Stimulated activated CD4-positive, alpha-beta T cell treated with anti-CD3 and anti-CD28 coated beads, Interleukin-12 subunit alpha, Interleukin-12 subunit beta, amount 100 ng/mL, for 48 hours (primary cell): ENCODE results near the gene PRSS22.

Experiments used
- DNase-seq, 3 donors: peaks; one replicate each; pipeline ENCODE4 v3.0.0-alpha.2; 2020; ENCODE audit warnings: low read depth in 2 of 3, low spot score in 1 of 3

The PRSS22 gene

GRCh38 chr16:2816751-2817339, 41.1 kb downstream of the PRSS22 start, which contains the start of gene PRSS21:
Gene PRSS21 (plus strand): TSS chr16:2817237. CDS start chr16:2817269, 32 bp downstream.
- DNase-seq, result peak in 2 of 3 donors; percentile 16 to 22

- no peak for DNase-seq
Observed at GRCh38 chr16:2815299-2815771, 42.6 kb downstream of the PRSS22 start.

GRCh38 chr16:2814551-2815298, 43.2 kb downstream of the PRSS22 start:
- DNase-seq, result no peak

- no peak for DNase-seq
Observed at GRCh38 chr16:2813771-2814221, 44.2 kb downstream of the PRSS22 start.

GRCh38 chr16:2811703-2812471, 46.1 kb downstream of the PRSS22 start:
- DNase-seq, result no peak

GRCh38 chr16:2810651-2811050, 47.3 kb downstream of the PRSS22 start:
- DNase-seq, result no peak

GRCh38 chr16:2809149-2809760, 48.7 kb downstream of the PRSS22 start:
- no peak for DNase-seq

- DNase-seq, result no peak
Observed at GRCh38 chr16:2808181-2808580, 49.8 kb downstream of the PRSS22 start.

- DNase-seq, result no peak
Observed at GRCh38 chr16:2806286-2806685, 51.7 kb downstream of the PRSS22 start.

- no peak for DNase-seq
Observed at GRCh38 chr16:2804728-2805127, 53.2 kb downstream of the PRSS22 start.

- no peak for DNase-seq
Observed at GRCh38 chr16:2803545-2804195, 54.3 kb downstream of the PRSS22 start.
